Psoas muscle (tissue), 8 donors: Measurements from ENCODE around the gene ZNF747. TPM values are rescaled to one million over a fixed set of nuclear protein-coding genes. Genes with fewer than 3 reads are reported as not detected.

Experiments
- ATAC-seq, 4 donors: fragments of 200-7000 bp; cut with Tn5 transposase; one replicate each; pipeline ENCODE4 v1.9.1; 2020; ENCODE audit warnings: moderate library complexity in 3 of 4, mild to moderate bottlenecking in 2 of 4
- DNase-seq, 2 donors: peaks; one replicate each; pipeline ENCODE4 v3.0.0-alpha.2; 2020
- H3K27ac ChIP-seq: fragments of 200-600 bp; one replicate; pipeline ENCODE4 v1.8.0; 2022
- H3K27me3 ChIP-seq, 3 donors: fragments of 200-600 bp in 1 of 3; one replicate each; pipeline versions ENCODE4 v1.6.1 to v1.8.0; 2013 to 2022; ENCODE audit warnings: low read length in 2 of 3, mild to moderate bottlenecking in 2 of 3, moderate library complexity in 1 of 3; ENCODE audit not compliant: insufficient read depth in 3 of 3
- H3K36me3 ChIP-seq, 2 donors: fragments of 200-600 bp in 1 of 2; one replicate each; pipeline versions ENCODE4 v1.6.1 to v1.8.0; 2013 to 2022; ENCODE audit warnings: low read depth in 1 of 2, mild to moderate bottlenecking in 1 of 2, moderate library complexity in 1 of 2; ENCODE audit not compliant: insufficient read depth in 1 of 2
- H3K4me1 ChIP-seq: fragments of 200-600 bp; one replicate; pipeline ENCODE4 v1.8.0; 2022
- H3K4me3 ChIP-seq: fragments of 200-600 bp; one replicate; pipeline ENCODE4 v1.8.0; 2022; ENCODE audit warnings: mild to moderate bottlenecking
- H3K9me3 ChIP-seq: fragments of 200-600 bp; one replicate; pipeline ENCODE4 v1.8.0; 2022
- WGBS, 3 donors: extraction: QIAGEN DNeasy Blood & Tissue Kit; methylation state at CpG; one replicate each; pipeline versions ENCODE4 v1.1.6 to v1.1.7; 2013; 5-methylcytosine and 5-hydroxymethylcytosine counted together
- intact Hi-C, 2 donors: fragments of 100-400 bp; cut with DNase I; formaldehyde crosslinking; loops; one replicate each; pipeline versions ENCODE4 v1.11.0 to v1.14.2; 2022
- polyA plus RNA-seq, 3 donors: library from polyadenylated mRNA; stranded (reverse); fragments of 200-250 nt; gene quantifications; one replicate each; pipeline ENCODE4 v1.2.3, GENCODE V29; 2013
- total RNA-seq, 4 donors: library from RNA; stranded (reverse); fragmentation: NEBNext Ultra II Directional in 2 of 4; extraction: Animal tissue kit (Norgen Biotek cat#: 25700) in 2 of 4; gene quantifications; one replicate each; pipeline versions ENCODE4 v1.2.1 to v1.2.4, GENCODE V29; 2021 to 2023
- TF ChIP-seq, protein P1 (sequence below): fragments of 200-600 bp; IDR thresholded peaks from one replicate; pipeline ENCODE4 v1.8.0; 2022; ENCODE audit warnings: antibody characterized with exemption
- donor health status: healthy with polysubstance abuse.
- donor health status: DM: no; HTN: no; CAD: no; lungs with moderate emphysema.
- donor health status: Bipolar disorder and iron deficiency.
- donor health status: healthy.
- donor health status: DM: yes; HTN: yes; CAD: no.
- donor health status: DM: no; HTN: no; CAD: no.
- donor health status: DM: no; HTN: no; CAD: no.
- donor health status: DM: yes; HTN: yes; CAD: no.

The ZNF747 gene
- total and polyA plus RNA-seq, 7 donors, result 6.4 to 16.4 (median 7.9) TPM

GRCh38 chr16:30567991-30568638, 33.5 kb upstream of the ZNF747 start:
- intact Hi-C loops, result no loop called here
- TF ChIP-seq, protein P1, sequence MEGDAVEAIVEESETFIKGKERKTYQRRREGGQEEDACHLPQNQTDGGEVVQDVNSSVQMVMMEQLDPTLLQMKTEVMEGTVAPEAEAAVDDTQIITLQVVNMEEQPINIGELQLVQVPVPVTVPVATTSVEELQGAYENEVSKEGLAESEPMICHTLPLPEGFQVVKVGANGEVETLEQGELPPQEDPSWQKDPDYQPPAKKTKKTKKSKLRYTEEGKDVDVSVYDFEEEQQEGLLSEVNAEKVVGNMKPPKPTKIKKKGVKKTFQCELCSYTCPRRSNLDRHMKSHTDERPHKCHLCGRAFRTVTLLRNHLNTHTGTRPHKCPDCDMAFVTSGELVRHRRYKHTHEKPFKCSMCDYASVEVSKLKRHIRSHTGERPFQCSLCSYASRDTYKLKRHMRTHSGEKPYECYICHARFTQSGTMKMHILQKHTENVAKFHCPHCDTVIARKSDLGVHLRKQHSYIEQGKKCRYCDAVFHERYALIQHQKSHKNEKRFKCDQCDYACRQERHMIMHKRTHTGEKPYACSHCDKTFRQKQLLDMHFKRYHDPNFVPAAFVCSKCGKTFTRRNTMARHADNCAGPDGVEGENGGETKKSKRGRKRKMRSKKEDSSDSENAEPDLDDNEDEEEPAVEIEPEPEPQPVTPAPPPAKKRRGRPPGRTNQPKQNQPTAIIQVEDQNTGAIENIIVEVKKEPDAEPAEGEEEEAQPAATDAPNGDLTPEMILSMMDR, result no peak
- no peaks in the 10 kb centered on the region for H3K27me3 ChIP-seq
- no peak overlapping the region for H3K27ac ChIP-seq
- 73 to 75% (median 74%) methylated on average over 6 of the region's 6 CpGs for WGBS, 3 donors
- peaks cover 16% of the 10 kb centered on the region for H3K4me1 ChIP-seq
- H3K36me3 ChIP-seq, result peaks cover 0 to 9% of the 10 kb centered on the region in 2 donors
- no peak for DNase-seq
- H3K4me3 ChIP-seq, result no peak overlapping the region
- H3K9me3 ChIP-seq, result no peaks in the 10 kb centered on the region
- no peak for ATAC-seq

- Histone ChIP-seq H3K27ac (no peak overlapping the region), H3K27me3 (no peaks in the 10 kb centered on the region), H3K9me3 (no peaks in the 10 kb centered on the region), H3K4me1 (peaks cover 11% of the 10 kb centered on the region), H3K36me3 (peaks cover 0 to 9% of the 10 kb centered on the region in 2 donors), H3K4me3 (no peak overlapping the region)
- TF ChIP-seq, protein P1, result no peak
- intact Hi-C loops, result no loop called here
- WGBS, 3 donors, result 84 to 87% (median 86%) methylated on average over 14 of the region's 14 CpGs
- ATAC-seq (no peak), DNase-seq (no peak)
Observed at GRCh38 chr16:30567160-30567990, 32.7 kb upstream of the ZNF747 start.

DNA sequence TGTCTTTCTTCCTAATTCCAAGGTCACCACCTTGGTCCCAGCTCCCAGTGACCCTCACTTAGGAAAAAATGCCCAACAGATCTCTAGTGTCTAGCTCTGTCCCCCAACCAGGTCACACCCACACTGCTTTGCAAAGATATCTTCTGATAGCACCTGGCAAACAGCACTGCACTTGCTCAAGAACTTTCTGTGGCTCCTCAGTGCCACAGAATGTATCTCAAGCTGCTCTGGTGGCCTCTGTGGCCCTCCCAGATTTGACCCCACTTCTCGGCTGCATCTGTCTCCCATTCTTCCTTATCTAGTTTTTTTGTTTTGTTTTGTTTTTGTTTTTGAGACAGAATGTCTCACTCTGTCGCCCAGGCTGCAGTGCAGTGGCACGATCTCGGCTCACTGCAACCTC, 31.9 kb upstream of the ZNF747 start:
- DNase-seq (no peak), ATAC-seq (no peak)
- Histone ChIP-seq H3K36me3 (peaks cover 0 to 9% of the 10 kb centered on the region in 2 donors), H3K27ac (no peak overlapping the region), H3K9me3 (no peaks in the 10 kb centered on the region), H3K4me1 (peaks cover 9% of the 10 kb centered on the region), H3K4me3 (no peak overlapping the region), H3K27me3 (no peaks in the 10 kb centered on the region)
- intact Hi-C loops, result no loop called here
- 89 to 91% (median 89%) methylated on average over 4 of the region's 4 CpGs for WGBS, 3 donors
- TF ChIP-seq, protein P1, result no peak

DNA sequence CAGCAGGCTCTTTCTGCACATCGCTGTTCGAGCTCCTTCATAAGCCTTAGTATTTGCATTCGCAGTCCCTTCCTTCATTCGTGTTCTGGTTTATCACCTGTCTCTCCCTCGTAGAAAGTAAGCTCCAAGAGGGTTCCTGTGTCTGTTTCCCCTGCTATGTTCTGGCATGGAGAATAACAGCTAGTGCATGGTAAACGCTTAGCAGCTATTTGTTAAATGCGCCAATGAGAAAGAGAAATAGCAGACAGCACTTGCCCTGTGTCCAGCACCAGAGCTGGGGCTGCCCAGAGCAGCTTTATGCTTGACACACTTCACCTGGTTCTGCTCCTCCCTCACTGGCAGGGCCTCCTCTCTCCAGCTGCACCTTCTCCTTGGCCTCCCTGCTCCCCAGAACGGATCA, 31.3 kb upstream of the ZNF747 start:
- intact Hi-C loops, result no loop called here
- Histone ChIP-seq H3K36me3 (peaks cover 0 to 9% of the 10 kb centered on the region in 2 donors), H3K4me1 (peaks cover 9% of the 10 kb centered on the region), H3K27me3 (no peaks in the 10 kb centered on the region), H3K9me3 (no peaks in the 10 kb centered on the region), H3K27ac (no peak overlapping the region), H3K4me3 (no peak overlapping the region)
- 55 to 61% (median 60%) methylated on average over 8 of the region's 8 CpGs for WGBS, 3 donors
- TF ChIP-seq, protein P1, result no peak
- ATAC-seq (no peak), DNase-seq (no peak)
